ENCODE results near the gene GNAT2. TPM values are rescaled to one million over a fixed set of nuclear protein-coding genes. Genes with fewer than 3 reads are reported as not detected.

GNAT2 gene
- total RNA-seq, 2 experiments from 2014 or later, result 0.81 to 0.88 TPM

GRCh38 chr1:109625601-109626560 is 6.5 kb upstream of the GNAT2 start:
- no peaks in the 10 kb centered on the region for H3K27me3 Mint-ChIP-seq
- no peak overlapping the region for H3K4me3 Mint-ChIP-seq
- POLR2A ChIA-PET, result interaction anchor here (1.3 to 2.1 kb wide), 2 partner anchors 12 to 77 kb away, joined by 5 to 10 read pairs; partner anchors contain the start of gene GNAI3
- no peak for ATAC-seq
- no peaks in the 10 kb centered on the region for H3K9me3 Mint-ChIP-seq
- peaks cover 31% of the 10 kb centered on the region for H3K36me3 Mint-ChIP-seq (ENCODE audit: low read depth)
- H3K27ac Mint-ChIP-seq, result peak overlapping the region; percentile 59
- no peak for TF ChIP-seq CTCF (IDR thresholded peaks at IDR 0.05)
- CTCF ChIA-PET, result interaction anchor here (0.8 to 18.5 kb wide), 4 partner anchors 12 to 84 kb away, joined by 4 to 294 read pairs (median 9); partner anchors contain the start of gene GPR61
- intact Hi-C loops (cut with micrococcal nuclease), result no loop called here
- no peak for DNase-seq
- peaks cover 29% of the 10 kb centered on the region for H3K4me1 Mint-ChIP-seq (ENCODE audit: low read depth)

- Mint-ChIP-seq H3K27me3 (no peaks in the 10 kb centered on the region), H3K9me3 (no peaks in the 10 kb centered on the region), H3K4me3 (no peak overlapping the region), H3K27ac (peak overlapping the region; percentile 59), H3K4me1 (ENCODE audit: low read depth) (peaks cover 29% of the 10 kb centered on the region), H3K36me3 (ENCODE audit: low read depth) (peaks cover 30% of the 10 kb centered on the region)
- ChIA-PET POLR2A (interaction anchor here (1.3 to 2.1 kb wide), 2 partner anchors 13 to 77 kb away, joined by 5 to 10 read pairs; partner anchors contain the start of gene GNAI3), CTCF (interaction anchor here (0.8 to 3.6 kb wide), 4 partner anchors 10 to 80 kb away, joined by 3 to 23 read pairs (median 12); no protein-coding TSS in a partner anchor)
- DNase-seq, result no peak
- no peak for TF ChIP-seq CTCF (IDR thresholded peaks at IDR 0.05)
- ATAC-seq, result no peak
- intact Hi-C loops (cut with micrococcal nuclease), result no loop called here
Observed at GRCh38 chr1:109625176-109625575, 5.8 kb upstream of the GNAT2 start.

GRCh38 chr1:109624201-109625010 is 5.0 kb upstream of the GNAT2 start:
- intact Hi-C loops (cut with micrococcal nuclease), result loop anchor here (5.0 kb wide), 1 partner anchor 77 kb away; the partner anchor contains the start of gene GNAI3
- H3K4me3 Mint-ChIP-seq, result no peak overlapping the region
- no peaks in the 10 kb centered on the region for H3K9me3 Mint-ChIP-seq
- ATAC-seq, result no peak
- peaks cover 29% of the 10 kb centered on the region for H3K4me1 Mint-ChIP-seq (ENCODE audit: low read depth)
- H3K27me3 Mint-ChIP-seq, result no peaks in the 10 kb centered on the region
- POLR2A ChIA-PET, result interaction anchor here (0.7 to 2.1 kb wide), 3 partner anchors 13 to 190 kb away, joined by 3 to 10 read pairs (median 5); partner anchors contain the start of gene GNAI3
- peaks cover 27% of the 10 kb centered on the region for H3K36me3 Mint-ChIP-seq (ENCODE audit: low read depth)
- no peak for DNase-seq
- CTCF ChIA-PET, result interaction anchor here (1.2 to 3.6 kb wide), 3 partner anchors 11 to 79 kb away, joined by 3 to 23 read pairs (median 21); no protein-coding TSS in a partner anchor
- TF ChIP-seq CTCF (IDR thresholded peaks at IDR 0.05), result no peak
- H3K27ac Mint-ChIP-seq, result peak overlapping the region; percentile 59

- intact Hi-C loops (cut with micrococcal nuclease), result loop anchor here (5.0 kb wide), 1 partner anchor 76 kb away; the partner anchor contains the start of gene GNAI3
- ChIA-PET CTCF (interaction anchor here (1.2 to 3.6 kb wide), 3 partner anchors 12 to 78 kb away, joined by 3 to 23 read pairs (median 21); no protein-coding TSS in a partner anchor), POLR2A (interaction anchor here (1.5 to 2.1 kb wide), 2 partner anchors 15 to 75 kb away, joined by 3 to 10 read pairs; partner anchors contain the start of gene GNAI3)
- Mint-ChIP-seq H3K27ac (peak overlapping the region; percentile 75), H3K4me3 (peak overlapping the region; percentile 53), H3K36me3 (ENCODE audit: low read depth) (peaks cover 25% of the 10 kb centered on the region), H3K27me3 (no peaks in the 10 kb centered on the region), H3K4me1 (ENCODE audit: low read depth) (peaks cover 36% of the 10 kb centered on the region), H3K9me3 (no peaks in the 10 kb centered on the region)
- TF ChIP-seq CTCF (IDR thresholded peaks at IDR 0.05), result no peak
- DNase-seq (no peak), ATAC-seq (no peak)
Observed at GRCh38 chr1:109623601-109624161, 4.3 kb upstream of the GNAT2 start.
